WTC11 (cell line): ENCODE data around the gene CFDP1. TPM values are rescaled to one million over a fixed set of nuclear protein-coding genes. Genes with fewer than 3 reads are reported as not detected.

Source experiments
- ATAC-seq: fragments of 200-7000 bp; cut with Tn5 transposase; 2 replicates; pipeline ENCODE4 v1.10.0; 2021; ENCODE audit warnings: mild to moderate bottlenecking, moderate library complexity
- CTCF ChIA-PET: fragments of 300-600 bp; sonication (Branson Sonifier 250); formaldehyde crosslinking; loops from one replicate; lab custom pipeline; 2021; ENCODE audit warnings: antibody characterized with exemption; lab: Charles Lee
- POLR2A ChIA-PET: fragments of 350-600 bp; sonication (Branson Sonifier 250); formaldehyde crosslinking; loops from one replicate; lab custom pipeline; 2021; ENCODE audit warnings: antibody characterized with exemption; lab: Charles Lee
- DNase-seq: peaks from one replicate; pipeline ENCODE4 v3.0.0; 2021; ENCODE audit warnings: low spot score
- H3K27ac Mint-ChIP-seq: 2 replicates; pipeline ENCODE4 v1.8.0; 2021; ENCODE audit warnings: mixed read lengths
- H3K27me3 Mint-ChIP-seq: 2 replicates; pipeline ENCODE4 v1.8.0; 2021; ENCODE audit warnings: low read depth, mild to moderate bottlenecking, moderate library complexity, mixed read lengths
- H3K36me3 Mint-ChIP-seq: 2 replicates; pipeline ENCODE4 v1.8.0; 2021; ENCODE audit warnings: mixed read lengths
- H3K4me1 Mint-ChIP-seq: 2 replicates; pipeline ENCODE4 v1.8.0; 2022; ENCODE audit warnings: mixed read lengths
- H3K4me3 Mint-ChIP-seq: 2 replicates; pipeline ENCODE4 v1.8.0; 2021; ENCODE audit warnings: mild to moderate bottlenecking, moderate library complexity, mixed read lengths
- H3K9me3 Mint-ChIP-seq: 2 replicates; pipeline ENCODE4 v1.8.0; 2021; ENCODE audit warnings: mixed read lengths
- CBFB ChIP-seq: sonication (generic); formaldehyde crosslinking; IDR thresholded peaks from 2 replicates; pipeline ENCODE4 v1.8.1; 2022; ENCODE audit warnings: mild to moderate bottlenecking, low read depth, missing genetic modification reagents
- FOXK1 ChIP-seq: sonication (generic); formaldehyde crosslinking; IDR thresholded peaks from 2 replicates; pipeline ENCODE4 v1.8.0; 2022; ENCODE audit warnings: mild to moderate bottlenecking, moderate library complexity, missing genetic modification reagents
- GABPB1 ChIP-seq: sonication (generic); formaldehyde crosslinking; IDR thresholded peaks from 2 replicates; pipeline ENCODE4 v1.8.1; 2023; ENCODE audit warnings: mild to moderate bottlenecking, missing genetic modification reagents
- HMGA2 ChIP-seq: fragments of 250-450 bp; sonication (Bioruptor Pico); IDR thresholded peaks from 2 replicates; pipeline ENCODE4 v1.4.0; 2021; ENCODE audit warnings: mild to moderate bottlenecking, moderate library complexity
- HMGXB4 ChIP-seq: sonication (generic); formaldehyde crosslinking; IDR thresholded peaks from 2 replicates; pipeline ENCODE4 v1.8.1; 2023; ENCODE audit warnings: mild to moderate bottlenecking, moderate library complexity, missing genetic modification reagents
- JUN ChIP-seq: sonication (generic); formaldehyde crosslinking; IDR thresholded peaks from 2 replicates; pipeline ENCODE4 v1.8.0; 2023; ENCODE audit warnings: mild to moderate bottlenecking, missing genetic modification reagents
- KAT7 ChIP-seq: sonication (generic); formaldehyde crosslinking; IDR thresholded peaks from 2 replicates; pipeline ENCODE4 v1.8.1; 2023; ENCODE audit warnings: missing genetic modification reagents, mild to moderate bottlenecking, borderline replicate concordance
- MXD4 ChIP-seq: fragments of 250-450 bp; sonication (Bioruptor Pico); IDR thresholded peaks from 2 replicates; pipeline ENCODE4 v1.8.0; 2021; ENCODE audit warnings: mild to moderate bottlenecking, moderate library complexity, borderline replicate concordance
- NFATC4 ChIP-seq: fragments of 250-450 bp; sonication (Bioruptor Pico); IDR thresholded peaks from 2 replicates; pipeline ENCODE4 v1.9.0; 2021; ENCODE audit warnings: mild to moderate bottlenecking
- PREB ChIP-seq: sonication (generic); formaldehyde crosslinking; IDR thresholded peaks from 2 replicates; pipeline ENCODE4 v1.8.1; 2022; ENCODE audit warnings: mild to moderate bottlenecking, missing genetic modification reagents, moderate library complexity, borderline replicate concordance
- PRRX2 ChIP-seq: fragments of 250-450 bp; sonication (Bioruptor Pico); IDR thresholded peaks from 2 replicates; pipeline ENCODE4 v1.8.0; 2021; ENCODE audit warnings: mild to moderate bottlenecking
- total RNA-seq: library from RNA; stranded (reverse); gene quantifications from 3 replicates; pipeline ENCODE4 v1.2.3, GENCODE V29; 2021
- TF ChIP-seq, protein P1 (sequence below): sonication (generic); formaldehyde crosslinking; IDR thresholded peaks from 2 replicates; pipeline ENCODE4 v1.8.1; 2022; ENCODE audit warnings: mild to moderate bottlenecking, moderate library complexity, missing genetic modification reagents
- TF ChIP-seq, protein P2 (sequence below): sonication (generic); formaldehyde crosslinking; IDR thresholded peaks from 2 replicates; pipeline ENCODE4 v1.8.0; 2022; ENCODE audit warnings: mild to moderate bottlenecking, missing genetic modification reagents

CFDP1 gene
- total RNA-seq, 1 experiment from 2014 or later: 79.2 TPM

DNA sequence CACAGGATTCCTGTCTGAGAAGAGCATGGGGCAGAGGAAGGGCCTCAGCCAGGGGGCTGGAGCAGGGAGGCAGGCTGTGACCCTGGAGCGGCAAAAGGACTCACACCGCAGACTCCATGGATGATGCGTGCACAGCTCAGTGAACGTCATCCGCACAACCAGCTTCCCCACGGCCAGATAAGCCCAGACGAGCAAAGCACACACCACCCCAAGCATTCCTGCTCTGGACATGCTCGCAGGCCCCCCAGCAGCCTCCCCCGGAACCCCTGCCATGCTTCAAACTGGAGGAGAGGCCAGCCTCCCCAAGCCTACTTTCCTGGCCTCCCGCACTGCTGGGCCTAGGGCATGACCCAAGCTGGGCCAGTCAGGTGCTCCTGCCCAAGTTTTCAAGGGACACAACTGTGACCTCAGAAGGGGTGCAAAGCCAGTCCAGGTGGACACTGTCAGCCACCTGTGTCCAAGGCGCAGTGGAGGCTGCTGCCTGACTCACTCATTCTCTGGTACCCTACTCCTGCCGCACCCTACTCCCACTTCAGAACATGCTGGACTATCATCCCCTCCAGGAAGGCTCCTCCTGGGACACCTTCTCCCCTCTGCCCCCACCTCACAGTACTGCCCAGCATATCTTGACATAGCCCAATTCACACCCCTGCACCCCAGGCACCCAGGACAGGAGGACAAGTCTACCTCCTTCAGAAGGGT is 186.6 kb downstream of the CFDP1 start (continued):
- TF ChIP-seq PRRX2 (CRISPR knock-in tag): no peak

DNA sequence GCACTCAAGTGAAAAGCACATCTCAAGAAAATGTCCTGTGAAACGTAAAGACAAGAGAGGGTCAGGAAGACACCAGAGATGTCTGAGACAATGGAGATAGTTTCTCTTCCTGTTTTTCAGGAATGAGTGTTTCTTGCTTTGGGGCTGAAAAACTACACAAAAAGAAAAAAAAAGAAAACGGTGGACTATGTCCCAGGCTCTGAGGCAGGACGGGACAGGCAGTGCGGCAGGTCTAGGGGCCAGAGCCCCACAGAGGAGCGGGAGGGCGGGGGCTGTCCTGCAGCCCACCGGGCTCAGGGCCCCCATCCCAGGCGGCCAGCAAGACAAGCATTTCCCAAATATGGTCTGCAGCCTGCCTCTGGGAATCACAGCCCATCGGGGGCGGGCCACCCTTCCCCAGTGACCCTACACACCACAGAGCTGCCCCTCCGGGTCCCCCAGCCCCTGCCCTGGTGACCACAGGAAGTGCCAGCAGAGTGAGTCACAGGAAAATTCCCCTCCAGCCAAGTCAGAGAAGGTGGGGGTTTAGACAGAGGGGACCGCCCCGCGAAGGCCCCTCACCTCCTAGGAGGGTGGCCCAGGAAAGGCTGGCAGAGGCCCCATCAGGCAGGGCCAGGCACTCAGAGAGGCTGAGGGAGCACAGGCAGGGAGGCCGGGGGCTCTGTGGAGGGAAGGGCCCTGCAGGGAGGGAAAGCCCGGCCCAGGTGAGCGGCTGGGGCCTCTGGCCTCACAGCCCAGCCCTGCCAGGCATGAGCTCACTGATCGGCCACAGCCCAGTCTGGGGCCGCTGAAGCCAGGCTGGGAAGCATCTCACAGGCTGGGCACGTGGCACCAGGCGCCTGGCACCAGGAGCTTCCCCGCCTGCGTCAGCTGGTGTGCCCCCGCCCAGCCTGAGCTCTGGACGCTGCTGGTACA is 188.2 kb downstream of the CFDP1 start:
- POLR2A ChIA-PET: interaction anchor here (1.3 to 2.6 kb wide), 2 partner anchors 9 to 12 kb away, joined by 6 to 13 read pairs; no protein-coding TSS in a partner anchor
- H3K27me3 Mint-ChIP-seq: no peaks in the 10 kb centered on the region
- peaks cover 68% of the 10 kb centered on the region for H3K4me1 Mint-ChIP-seq
- TF ChIP-seq, protein P1, sequence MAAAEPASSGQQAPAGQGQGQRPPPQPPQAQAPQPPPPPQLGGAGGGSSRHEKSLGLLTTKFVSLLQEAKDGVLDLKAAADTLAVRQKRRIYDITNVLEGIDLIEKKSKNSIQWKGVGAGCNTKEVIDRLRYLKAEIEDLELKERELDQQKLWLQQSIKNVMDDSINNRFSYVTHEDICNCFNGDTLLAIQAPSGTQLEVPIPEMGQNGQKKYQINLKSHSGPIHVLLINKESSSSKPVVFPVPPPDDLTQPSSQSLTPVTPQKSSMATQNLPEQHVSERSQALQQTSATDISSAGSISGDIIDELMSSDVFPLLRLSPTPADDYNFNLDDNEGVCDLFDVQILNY (CRISPR knock-in tag): no peak
- no peak for TF ChIP-seq NFATC4 (CRISPR knock-in tag)
- TF ChIP-seq, protein P2, sequence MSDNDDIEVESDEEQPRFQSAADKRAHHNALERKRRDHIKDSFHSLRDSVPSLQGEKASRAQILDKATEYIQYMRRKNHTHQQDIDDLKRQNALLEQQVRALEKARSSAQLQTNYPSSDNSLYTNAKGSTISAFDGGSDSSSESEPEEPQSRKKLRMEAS (CRISPR knock-in tag): 0 out of 2 replicates have a peak, but pooled peaks have one; percentile 22
- TF ChIP-seq GABPB1 (CRISPR knock-in tag): peak; percentile 66
- TF ChIP-seq FOXK1 (CRISPR knock-in tag): peak; percentile 21; the same call in 1 of the 2 replicates
- 0 out of 2 replicates have a peak, but pooled peaks have one; percentile 20 for TF ChIP-seq PREB (CRISPR knock-in tag)
- no peak overlapping the region for H3K4me3 Mint-ChIP-seq
- H3K9me3 Mint-ChIP-seq: no peaks in the 10 kb centered on the region
- H3K36me3 Mint-ChIP-seq: peaks cover 33% of the 10 kb centered on the region
- H3K27ac Mint-ChIP-seq: peak overlapping the region; percentile 98
- CTCF ChIA-PET: interaction anchor here (0.8 to 4.8 kb wide), 5 partner anchors 10 to 46 kb away, joined by 3 to 44 read pairs (median 7); no protein-coding TSS in a partner anchor
- DNase-seq (peak; percentile 68), ATAC-seq (peak; percentile 56)

GRCh38 chr16:75244225-75244809 is 189.0 kb downstream of the CFDP1 start:
- peaks cover 37% of the 10 kb centered on the region for H3K36me3 Mint-ChIP-seq
- no peak for DNase-seq
- POLR2A ChIA-PET: interaction anchor here (2.6 kb wide), 1 partner anchor 10 kb away, joined by 13 read pairs; no protein-coding TSS in a partner anchor
- ATAC-seq: no peak
- CTCF ChIA-PET: interaction anchor here (0.8 to 4.8 kb wide), 5 partner anchors 10 to 141 kb away, joined by 3 to 44 read pairs (median 7); no protein-coding TSS in a partner anchor
- H3K4me1 Mint-ChIP-seq: peaks cover 63% of the 10 kb centered on the region
- no peak overlapping the region for H3K4me3 Mint-ChIP-seq
- H3K27ac Mint-ChIP-seq: peak overlapping the region; percentile 98
- no peaks in the 10 kb centered on the region for H3K9me3 Mint-ChIP-seq
- TF ChIP-seq PRRX2 (CRISPR knock-in tag) (no peak), KAT7 (CRISPR knock-in tag) (no peak), HMGA2 (no peak), MXD4 (no peak), HMGXB4 (CRISPR knock-in tag) (no peak), JUN (CRISPR knock-in tag) (no peak), CBFB (CRISPR knock-in tag) (no peak)
- TF ChIP-seq, protein P2 (CRISPR knock-in tag): no peak
- TF ChIP-seq, all 79 proteins: peak for 0
- no peaks in the 10 kb centered on the region for H3K27me3 Mint-ChIP-seq

Other genes starting within 250 kb of the CFDP1 start
- gene CTRB2, start 226.3 kb downstream of the CFDP1 start, total RNA-seq: 5.8 to 11.8 TPM (median 6.8 TPM) in 3 replicates
- gene CTRB1, start 214.5 kb downstream of the CFDP1 start, total RNA-seq: 3.9 to 5.7 TPM (median 5.7 TPM) in 3 replicates
- 87.3 to 95.6 TPM (median 88.6 TPM) in 3 replicates for gene BCAR1, start 181.9 kb downstream of the CFDP1 start, total RNA-seq
- 45.6 to 53.4 TPM (median 52.0 TPM) in 3 replicates for gene TMEM170A, start 31.2 kb upstream of the CFDP1 start, total RNA-seq
- gene CHST6, start 61.9 kb upstream of the CFDP1 start, total RNA-seq: 20.2 to 23.2 TPM (median 23.1 TPM) in 3 replicates
- gene CHST5, start 102.6 kb upstream of the CFDP1 start, total RNA-seq: 0.71 to 0.89 TPM in 2 of 3 replicates, not detected in the other
- gene TMEM231, start 122.7 kb upstream of the CFDP1 start, total RNA-seq: 9.2 to 12.0 TPM (median 10.7 TPM) in 3 replicates
- gene GABARAPL2, start 132.9 kb upstream of the CFDP1 start, total RNA-seq: 60.8 to 63.7 TPM (median 62.7 TPM) in 3 replicates
- 45.3 to 48.1 TPM (median 46.0 TPM) in 3 replicates for gene ADAT1, start 189.8 kb upstream of the CFDP1 start, total RNA-seq
- 163 to 199 TPM (median 169 TPM) in 3 replicates for gene KARS1, start 214.2 kb upstream of the CFDP1 start, total RNA-seq
- 14.7 to 15.2 TPM (median 14.7 TPM) in 3 replicates for gene TERF2IP, start 214.3 kb upstream of the CFDP1 start, total RNA-seq
- gene CPHXL2, start 243.5 kb upstream of the CFDP1 start, total RNA-seq: not detected in 3 replicates